NCI-H69 (cell line): ENCODE data around the gene NOX5.

Experiments
- DNase-seq: peaks from one replicate; lab custom pipeline; 2025; lab: John Stamatoyannopoulos, UW

Gene NOX5

GRCh38 chr15:69081310-69082004, 67.0 kb downstream of the NOX5 start:
- DNase-seq, result peak; percentile 57

DNA sequence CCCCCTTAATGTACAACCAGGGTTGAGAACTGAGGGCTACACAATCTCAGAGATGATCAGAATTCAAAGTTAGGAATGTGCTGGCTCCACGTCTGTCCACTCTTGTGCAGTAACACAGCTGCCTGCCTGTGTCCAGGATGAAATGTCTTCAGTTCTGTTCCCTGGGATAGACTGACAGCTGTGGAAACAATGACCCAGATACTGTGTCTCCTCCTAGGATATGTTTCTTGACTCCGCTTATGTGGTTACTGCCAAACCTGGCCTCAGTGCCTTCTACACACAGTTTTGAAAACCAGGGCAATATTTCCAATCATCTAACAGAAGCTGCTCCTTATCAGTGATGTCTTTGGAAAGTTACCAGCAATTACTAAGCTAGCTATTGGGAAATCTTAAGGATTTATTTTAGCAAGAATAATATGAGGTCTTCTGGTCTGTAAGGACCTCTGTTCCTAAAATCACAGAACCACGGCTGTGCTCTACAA, 67.6 kb downstream of the NOX5 start:
- DNase-seq, result peak; percentile 31

DNA sequence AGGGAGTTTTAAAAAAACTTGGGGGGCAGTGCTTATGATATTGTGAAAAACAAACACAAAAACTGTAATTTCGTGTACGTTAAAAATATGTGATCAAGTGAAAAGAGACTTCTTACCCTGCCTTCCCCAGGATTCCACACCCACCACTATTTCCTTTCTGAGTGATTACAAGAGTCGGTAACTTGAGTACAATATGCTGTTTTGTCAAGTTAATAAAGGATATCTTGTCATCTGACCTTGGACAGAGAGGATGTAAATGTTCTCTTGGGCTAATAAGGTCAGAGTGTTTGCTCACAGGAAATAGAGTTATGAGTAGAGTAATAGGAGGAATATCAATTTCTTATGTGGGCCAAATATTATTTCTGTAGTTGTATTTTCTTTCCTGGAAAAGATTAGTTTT, 68.1 kb downstream of the NOX5 start:
- no peak for DNase-seq

DNA sequence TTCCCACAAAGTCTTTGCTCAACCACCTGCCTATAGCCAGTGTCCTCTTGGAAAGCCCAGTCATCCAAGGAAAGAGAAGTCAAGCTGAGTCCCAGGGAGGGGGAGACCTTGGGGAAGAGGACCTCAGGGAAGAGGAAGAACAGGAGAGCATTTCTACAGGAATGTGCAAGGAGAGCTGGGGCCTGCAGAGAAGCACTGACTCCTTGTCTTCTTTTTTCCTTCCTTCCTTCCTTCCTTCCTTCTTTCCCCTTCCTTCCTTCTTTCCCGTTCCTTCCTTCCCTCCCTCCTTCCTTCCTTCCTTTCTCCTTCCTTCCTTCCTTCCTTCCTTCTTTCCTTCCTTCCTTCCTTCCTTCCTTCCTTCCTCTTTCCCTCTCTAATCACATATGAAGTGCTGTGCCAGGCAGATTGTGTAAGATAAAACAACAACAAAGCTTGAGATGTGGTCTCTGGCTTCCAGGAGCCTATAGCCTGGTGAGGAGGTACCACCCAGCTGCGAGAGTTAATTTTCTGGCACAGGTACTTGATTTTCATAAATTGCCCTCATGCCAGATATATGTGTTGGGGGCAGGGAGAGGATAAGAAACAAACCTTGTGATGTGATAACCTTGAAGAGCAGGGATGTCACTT, 70.0 kb downstream of the NOX5 start:
- no peak for DNase-seq

DNA sequence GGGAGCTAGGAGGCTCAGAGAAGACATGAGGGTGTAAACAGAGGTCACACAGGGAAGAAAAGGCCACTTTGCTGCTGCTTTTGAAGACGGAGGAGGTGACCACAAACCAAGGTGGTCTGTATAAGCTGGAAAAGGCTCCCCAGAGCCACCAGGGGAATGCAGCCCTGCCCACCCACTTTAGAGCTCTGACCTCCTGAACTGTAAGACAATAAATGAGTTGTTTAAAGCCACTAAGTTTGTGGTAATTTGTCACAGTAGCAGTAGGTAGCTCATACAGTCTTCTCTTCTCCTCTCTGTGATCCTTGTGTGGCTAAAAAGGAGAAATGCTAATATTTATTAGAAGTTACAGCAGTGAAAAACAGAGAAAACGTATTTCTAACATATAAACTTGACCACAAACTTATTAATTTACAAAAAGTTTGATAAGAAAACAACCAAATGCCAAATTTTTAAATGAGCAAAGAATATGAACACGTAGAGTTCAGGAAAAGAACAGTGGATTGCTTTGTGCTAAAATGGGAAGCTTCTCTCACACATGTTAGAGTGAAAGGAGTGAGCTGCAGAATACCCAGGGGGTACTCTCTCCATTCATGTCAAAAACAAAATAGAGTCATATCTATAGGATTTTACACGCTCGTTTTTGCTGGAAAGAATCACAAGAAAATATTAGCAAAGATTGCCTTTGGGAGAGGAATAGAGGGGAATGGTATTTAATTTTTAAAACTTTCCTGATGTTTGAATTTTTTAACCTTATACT, 71.0 kb downstream of the NOX5 start:
- DNase-seq, result no peak

DNA sequence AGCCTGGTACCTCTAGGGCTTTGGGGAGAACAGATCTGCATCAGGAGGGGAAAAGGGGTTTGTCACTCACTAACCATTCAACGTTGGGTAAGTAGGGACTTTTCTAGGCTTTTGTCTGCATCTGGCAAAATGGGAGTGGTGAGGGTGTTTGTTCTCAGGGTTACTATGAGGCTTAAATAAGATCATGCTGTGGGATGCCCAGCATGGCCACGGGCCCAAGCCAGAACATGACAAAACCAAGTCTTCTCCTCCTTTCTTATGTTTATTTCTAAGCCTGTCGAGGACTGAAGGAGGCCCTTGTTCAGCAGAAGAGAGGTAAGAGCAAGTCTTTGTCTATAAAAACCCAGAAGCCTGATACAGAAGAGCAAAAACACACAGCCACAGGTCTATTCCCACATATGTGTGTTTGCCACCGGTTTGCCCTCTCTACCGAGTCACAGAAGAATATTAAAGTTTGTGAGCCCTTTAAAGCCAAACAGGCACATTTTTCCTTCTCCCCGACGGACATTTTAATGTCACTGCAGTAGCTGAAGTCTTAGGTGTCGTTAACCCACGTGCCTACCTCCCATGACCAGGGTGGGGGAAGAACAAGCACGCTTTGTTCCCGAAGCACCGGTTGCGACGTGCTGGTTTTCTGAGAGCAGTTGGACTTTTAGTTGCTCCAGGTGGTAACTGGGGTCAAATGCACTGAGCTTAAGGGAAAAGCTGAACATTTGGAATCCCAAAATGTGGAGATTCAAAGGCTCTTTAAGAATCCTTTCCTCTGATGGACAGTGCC, 72.1 kb downstream of the NOX5 start:
- DNase-seq, result no peak

DNA sequence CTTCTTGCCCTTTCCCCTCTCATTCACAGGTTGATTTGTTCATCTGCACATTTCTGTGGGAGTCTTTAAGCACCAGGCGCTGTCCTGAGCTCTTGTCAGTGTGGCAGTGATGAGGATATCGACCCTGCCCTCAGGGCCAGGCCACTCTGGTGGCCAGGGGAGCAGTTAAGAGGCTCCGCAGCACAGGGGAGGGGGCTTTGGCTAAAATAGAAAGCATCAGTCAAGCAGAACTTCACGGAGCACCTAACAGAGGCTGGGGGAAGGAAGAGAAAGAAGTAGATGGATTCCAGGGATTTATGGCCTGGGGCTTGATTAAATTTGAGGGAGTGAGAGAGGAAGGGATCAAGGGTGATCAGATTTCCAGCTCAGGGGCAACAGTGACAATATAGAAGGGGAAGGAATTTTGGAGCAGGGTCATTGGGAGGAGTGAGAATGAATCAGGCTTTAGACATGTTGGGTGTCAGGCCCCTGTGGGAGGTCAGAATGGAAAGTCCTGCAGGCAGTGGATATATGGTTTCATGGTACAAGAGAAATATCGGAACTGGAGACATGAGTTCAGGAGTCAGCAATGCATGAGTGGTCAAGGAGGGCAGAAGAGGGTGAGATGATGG, 73.0 kb downstream of the NOX5 start:
- peak; percentile 36 for DNase-seq

- DNase-seq, result peak; percentile 90
Measured at GRCh38 chr15:69088300-69088965, 73.9 kb downstream of the NOX5 start.

DNA sequence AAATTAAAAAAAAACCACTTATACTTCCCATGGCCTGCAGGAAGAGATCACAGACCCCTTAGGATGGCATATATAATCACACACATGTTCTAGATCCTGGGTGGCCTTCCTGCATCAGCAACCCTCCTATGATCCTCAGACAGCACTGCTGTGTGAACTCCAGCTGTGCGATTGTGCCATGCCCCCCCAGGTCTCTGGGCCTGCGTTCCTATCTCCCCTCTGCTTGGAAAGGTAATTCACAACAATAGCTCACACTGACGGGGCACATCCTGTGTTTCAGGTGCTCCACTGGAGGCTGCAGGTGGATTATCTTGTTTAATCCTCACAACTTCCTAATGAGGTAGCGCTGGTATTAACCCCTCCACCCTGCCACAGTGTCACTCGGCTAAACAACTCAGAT, 74.8 kb downstream of the NOX5 start:
- DNase-seq, result peak; percentile 45

DNA sequence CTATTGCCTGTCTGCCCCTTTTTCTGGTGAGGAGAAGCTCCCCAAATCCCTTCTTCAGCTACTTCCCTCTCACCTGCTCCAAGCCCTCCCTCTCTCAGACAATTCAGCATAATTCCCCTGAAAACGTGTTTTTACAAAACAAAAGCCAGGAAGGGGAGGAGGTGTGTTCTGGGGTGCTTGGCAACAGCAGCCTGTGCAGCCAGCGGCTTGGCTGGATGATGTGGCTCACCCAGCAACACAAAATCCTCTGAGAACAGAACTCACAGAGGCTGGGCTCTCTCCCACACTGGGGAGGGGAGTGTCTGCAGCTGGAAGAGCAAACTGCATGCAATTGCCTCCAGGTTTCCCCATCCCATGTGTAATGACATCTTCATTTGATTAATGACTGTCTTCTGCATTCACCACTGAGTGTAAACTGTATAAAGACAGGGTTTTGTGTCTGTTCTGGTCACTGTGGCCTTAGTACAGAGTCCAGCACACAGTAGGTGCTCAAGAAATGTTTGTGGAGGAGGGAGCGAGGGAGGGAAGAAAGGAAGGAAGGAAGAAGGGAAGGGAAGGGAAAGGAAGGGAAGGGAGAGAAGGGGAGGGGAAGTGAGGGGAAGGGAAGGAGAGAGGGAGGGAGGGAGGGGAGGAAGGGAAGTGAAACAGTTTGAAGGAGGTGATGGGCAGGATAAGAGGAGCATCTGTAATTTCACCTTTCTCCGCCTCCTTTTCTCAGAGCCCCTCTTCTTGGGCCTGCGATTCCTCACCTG, 75.9 kb downstream of the NOX5 start:
- peak; percentile 82 for DNase-seq

DNA sequence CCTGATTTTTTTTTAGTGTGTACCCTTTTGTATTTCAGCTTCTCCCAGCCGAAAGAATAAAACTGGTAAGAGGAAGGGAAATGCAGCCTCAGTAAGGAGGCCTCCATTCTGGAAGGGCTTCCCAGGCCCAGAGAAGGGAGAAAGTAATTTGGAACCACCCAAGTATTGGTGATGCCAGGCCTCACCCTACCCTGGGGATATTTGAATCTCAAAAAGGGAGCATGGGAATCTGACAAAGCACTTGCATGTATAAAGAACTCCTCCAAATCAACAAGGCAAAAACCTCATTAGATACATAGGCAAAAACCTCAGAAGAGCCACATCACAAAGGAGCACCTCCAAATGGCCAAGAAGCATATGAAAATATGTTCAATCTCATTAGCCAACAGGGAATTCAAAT, 77.2 kb downstream of the NOX5 start:
- DNase-seq, result no peak

GRCh38 chr15:69092159-69092558, 77.7 kb downstream of the NOX5 start:
- no peak for DNase-seq

DNA sequence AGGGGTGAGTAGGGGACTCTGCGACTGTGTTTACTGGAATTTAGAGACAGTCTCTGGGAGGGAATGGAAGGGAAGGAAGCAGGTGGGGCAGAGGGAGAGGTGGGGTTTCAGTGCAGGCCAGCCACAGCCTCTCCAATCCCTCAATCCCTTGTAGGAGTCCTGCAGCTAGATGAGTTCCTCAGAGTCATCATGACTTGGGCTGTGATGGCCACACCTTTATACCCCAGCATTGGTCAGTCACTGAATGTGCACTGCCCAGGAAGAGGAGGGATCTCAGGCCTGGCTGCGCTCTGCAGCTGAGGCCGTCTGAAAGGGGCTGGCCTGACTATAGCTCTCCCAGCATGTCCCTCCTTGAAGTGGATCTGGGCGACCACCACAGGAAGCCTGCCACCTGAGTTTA, 78.6 kb downstream of the NOX5 start:
- no peak for DNase-seq

GRCh38 chr15:69093614-69094013, 79.1 kb downstream of the NOX5 start:
- no peak for DNase-seq

DNA sequence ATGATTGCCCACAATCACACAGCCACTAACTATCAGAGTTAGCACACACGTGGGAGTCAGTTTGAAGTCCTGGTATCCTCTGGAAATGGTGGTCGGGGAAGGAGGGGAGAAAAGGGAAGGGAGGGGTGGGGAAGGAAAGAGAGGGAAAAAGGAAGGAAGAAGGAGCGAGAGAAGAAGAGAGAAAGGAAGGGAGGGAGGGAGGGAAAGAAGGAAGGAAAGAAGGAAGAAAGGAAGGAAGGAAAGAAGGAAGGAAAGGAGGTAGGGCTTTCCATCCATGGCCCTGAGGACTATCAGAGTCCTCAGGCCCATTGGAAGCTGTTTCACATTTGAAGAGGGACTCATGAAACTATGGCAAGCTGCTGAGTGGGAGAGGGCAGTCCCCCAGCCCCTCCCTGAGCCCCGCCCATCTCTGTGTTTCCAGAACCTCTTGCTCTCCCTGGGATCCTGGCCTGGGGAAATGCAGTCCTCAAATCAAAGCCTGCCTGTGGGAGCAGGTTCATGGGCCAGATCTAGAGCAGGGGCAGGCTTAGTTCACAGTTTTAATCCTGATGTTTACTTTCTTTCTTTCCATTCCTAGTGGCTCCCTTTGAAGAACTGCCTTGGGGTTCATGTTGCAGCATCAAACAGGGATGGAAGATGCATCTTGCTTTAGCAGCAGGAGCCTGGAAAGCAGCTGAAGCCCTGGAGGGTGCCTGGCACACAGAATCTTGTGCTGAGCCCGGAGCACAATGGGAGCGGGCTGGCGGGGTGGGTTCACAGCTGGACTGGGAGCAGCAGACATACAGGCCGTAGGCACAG, 79.8 kb downstream of the NOX5 start:
- peak; percentile 69 for DNase-seq

GRCh38 chr15:69095274-69095673, 80.8 kb downstream of the NOX5 start:
- no peak for DNase-seq

GRCh38 chr15:69096196-69096595, 81.7 kb downstream of the NOX5 start:
- peak; percentile 92 for DNase-seq

- DNase-seq, result no peak
Measured at GRCh38 chr15:69096626-69097025, 82.1 kb downstream of the NOX5 start.

- peak; percentile 89 for DNase-seq
Measured at GRCh38 chr15:69098771-69099170, 84.3 kb downstream of the NOX5 start.

GRCh38 chr15:69099941-69100340, 85.4 kb downstream of the NOX5 start:
- peak; percentile 81 for DNase-seq
